ENCODE measurements around the gene SBNO2.

The SBNO2 gene

GRCh38 chr19:1164684-1165531 lies 9.2 kb downstream of the SBNO2 start:
- peak overlapping the region; percentile 34 for H3K27ac ChIP-seq (ENCODE audit: low read depth, low read length)
- no peaks in the 10 kb centered on the region for H3K27me3 ChIP-seq (ENCODE audit: control insufficient read depth in 1 of 2, insufficient read depth in 2 of 2, low read length in 2 of 2)
- no peak overlapping the region for H3K4me3 ChIP-seq (ENCODE audit: low read depth in 1 of 2, low read length in 2 of 2)
- no peaks in the 10 kb centered on the region for H3K9me3 ChIP-seq (ENCODE audit: low read length)
- peaks cover 5% of the 10 kb centered on the region for H3K4me1 ChIP-seq (ENCODE audit: insufficient read depth, low read length)
- H3K9ac ChIP-seq (ENCODE audit: low read length): no peak overlapping the region
- H3K36me3 ChIP-seq (ENCODE audit: insufficient read depth, low read length): no peaks in the 10 kb centered on the region

DNA sequence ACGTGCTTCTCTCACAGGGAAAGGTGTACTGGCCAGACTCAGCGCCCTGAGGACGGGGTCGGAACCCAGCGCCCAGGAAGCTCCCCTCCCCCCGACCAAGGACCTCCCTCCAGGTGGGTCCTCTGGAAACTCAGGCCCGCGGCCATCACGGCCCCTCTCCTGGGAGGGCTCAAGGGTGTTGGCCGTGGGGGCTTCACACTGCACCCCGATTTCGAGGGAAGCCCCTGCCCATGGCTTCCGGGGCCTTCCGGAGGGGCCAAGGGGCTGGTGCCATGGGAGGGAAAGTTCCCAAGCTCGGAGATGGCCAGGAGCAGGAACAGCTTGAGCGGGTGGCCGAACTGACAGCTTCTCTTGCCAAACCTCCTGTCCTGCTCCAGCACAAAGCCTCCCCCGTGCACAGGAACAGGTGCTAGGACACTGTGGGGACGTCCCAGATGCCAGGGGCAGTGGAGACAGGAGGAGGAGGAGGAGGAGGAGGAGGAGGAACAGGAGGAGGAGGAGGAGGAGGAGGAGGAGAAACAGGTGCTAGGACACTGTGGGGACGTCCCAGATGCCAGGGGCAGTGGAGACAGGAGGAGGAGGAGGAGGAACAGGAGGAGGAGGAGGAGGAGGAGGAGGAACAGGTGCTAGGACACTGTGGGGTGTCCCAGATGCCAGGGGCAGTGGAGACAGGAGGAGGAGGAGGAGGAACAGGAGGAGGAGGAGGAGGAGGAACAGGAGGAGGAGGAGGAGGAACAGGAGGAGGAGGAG lies 10.0 kb downstream of the SBNO2 start:
- no peak overlapping the region for H3K27ac ChIP-seq (ENCODE audit: low read depth, low read length)
- no peak overlapping the region for H3K9ac ChIP-seq (ENCODE audit: low read length)
- H3K4me3 ChIP-seq (ENCODE audit: low read depth in 1 of 2, low read length in 2 of 2): no peak overlapping the region
- no peaks in the 10 kb centered on the region for H3K36me3 ChIP-seq (ENCODE audit: insufficient read depth, low read length)
- no peaks in the 10 kb centered on the region for H3K27me3 ChIP-seq (ENCODE audit: control insufficient read depth in 1 of 2, insufficient read depth in 2 of 2, low read length in 2 of 2)
- H3K9me3 ChIP-seq (ENCODE audit: low read length): no peaks in the 10 kb centered on the region
- no peaks in the 10 kb centered on the region for H3K4me1 ChIP-seq (ENCODE audit: insufficient read depth, low read length)

DNA sequence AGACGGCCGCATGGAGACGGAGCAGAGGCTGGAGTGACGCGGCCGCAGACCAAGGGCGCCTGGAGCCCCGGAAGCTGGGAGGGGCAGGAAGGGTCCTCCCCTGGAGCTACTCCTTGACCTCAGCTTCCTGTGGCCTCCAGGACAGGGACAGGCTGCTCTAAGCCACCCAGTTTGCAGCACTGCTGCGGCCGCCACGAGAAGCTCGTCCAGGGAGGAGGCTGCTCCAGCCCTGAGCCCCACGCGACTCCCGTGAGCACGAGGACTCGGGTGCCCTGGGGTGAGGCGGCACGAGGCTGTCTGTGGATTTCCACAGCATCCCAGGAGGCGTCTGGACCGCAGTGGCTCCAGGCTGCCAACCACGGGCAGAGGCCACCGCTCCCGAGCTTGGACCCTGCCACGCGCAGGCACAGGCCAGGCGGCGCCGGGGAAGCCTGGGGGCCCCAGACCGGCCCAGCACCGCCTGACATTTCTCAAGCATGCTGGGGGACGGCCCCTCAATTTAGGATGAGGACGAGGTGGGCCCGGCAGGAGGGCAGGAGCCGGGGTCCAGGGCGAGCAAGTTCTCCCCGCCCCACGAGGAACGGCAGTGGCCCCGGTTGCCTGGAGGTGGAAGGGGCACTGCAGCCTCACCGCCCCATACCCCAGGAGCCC lies 10.7 kb downstream of the SBNO2 start:
- Histone ChIP-seq H3K9ac (ENCODE audit: low read length) (no peak overlapping the region), H3K9me3 (ENCODE audit: low read length) (no peaks in the 10 kb centered on the region), H3K4me3 (ENCODE audit: low read depth in 1 of 2, low read length in 2 of 2) (no peak overlapping the region), H3K27ac (ENCODE audit: low read depth, low read length) (no peak overlapping the region), H3K4me1 (ENCODE audit: insufficient read depth, low read length) (no peaks in the 10 kb centered on the region), H3K36me3 (ENCODE audit: insufficient read depth, low read length) (no peaks in the 10 kb centered on the region), H3K27me3 (ENCODE audit: control insufficient read depth in 1 of 2, insufficient read depth in 2 of 2, low read length in 2 of 2) (no peaks in the 10 kb centered on the region)

DNA sequence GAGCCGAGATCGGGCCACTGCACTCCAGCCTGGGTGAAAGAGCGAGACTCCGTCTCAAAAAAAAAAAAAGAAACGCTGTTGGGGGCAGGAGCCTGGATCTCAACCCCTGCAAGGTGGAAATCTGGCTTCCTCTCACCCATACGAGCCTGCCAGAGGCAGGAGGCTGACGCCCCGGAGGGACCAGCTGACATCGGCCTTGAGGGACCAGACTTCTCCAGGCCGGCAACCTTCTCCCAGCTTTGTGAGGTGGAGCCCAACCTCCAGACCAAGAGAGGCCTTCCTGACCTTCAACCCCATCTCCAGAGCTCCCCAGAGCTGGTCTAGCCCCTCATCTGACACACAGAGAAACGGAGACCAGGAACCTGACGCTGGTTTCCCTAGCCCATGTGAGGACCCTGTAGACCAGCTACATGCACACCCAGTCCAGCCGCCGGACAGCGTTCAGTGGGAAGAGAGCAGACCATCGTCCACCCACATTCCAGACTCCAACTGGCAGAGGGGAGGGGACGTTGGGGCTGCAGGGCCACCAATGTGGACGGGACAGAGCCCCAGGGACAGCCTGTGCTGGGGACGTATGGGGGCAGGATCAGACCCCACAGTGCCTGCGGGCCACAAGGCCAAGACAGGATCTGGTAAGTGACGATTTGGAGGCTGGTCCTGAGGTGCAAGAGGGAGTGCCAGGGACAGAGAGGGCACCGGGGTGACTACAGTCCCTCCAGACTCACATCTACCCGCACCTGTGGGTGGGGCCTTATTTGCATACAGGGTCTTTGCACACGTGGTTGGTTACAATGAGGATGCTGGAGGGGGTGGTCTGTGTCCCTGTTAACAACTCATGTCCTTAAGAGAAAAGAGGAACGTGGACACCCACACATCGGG lies 11.4 kb downstream of the SBNO2 start:
- Histone ChIP-seq H3K4me1 (ENCODE audit: insufficient read depth, low read length) (no peaks in the 10 kb centered on the region), H3K27ac (ENCODE audit: low read depth, low read length) (no peak overlapping the region)

DNA sequence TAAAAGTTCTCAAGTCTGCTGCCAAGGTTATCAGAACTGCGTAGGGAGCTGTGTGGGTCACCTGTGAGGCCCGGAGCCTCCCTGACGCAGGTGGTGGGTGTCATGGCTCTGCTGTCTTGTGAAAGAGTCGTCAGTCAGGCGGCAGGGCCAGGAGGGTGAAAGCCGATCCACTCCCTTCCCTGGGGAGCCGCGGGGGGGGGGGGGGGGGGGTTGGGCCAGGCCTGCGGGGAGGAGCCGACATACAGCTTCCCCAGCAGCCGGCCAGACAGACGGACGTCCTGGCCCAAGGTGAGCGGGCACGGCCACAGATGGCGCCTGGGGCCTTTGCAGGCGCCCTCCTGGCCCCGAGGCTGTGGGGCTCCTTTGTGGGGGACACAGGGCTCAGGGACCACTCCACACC lies 12.4 kb downstream of the SBNO2 start:
- H3K27me3 ChIP-seq (ENCODE audit: control insufficient read depth in 1 of 2, insufficient read depth in 2 of 2, low read length in 2 of 2): no peaks in the 10 kb centered on the region
- no peaks in the 10 kb centered on the region for H3K36me3 ChIP-seq (ENCODE audit: insufficient read depth, low read length)
- H3K9ac ChIP-seq (ENCODE audit: low read length): no peak overlapping the region
- no peaks in the 10 kb centered on the region for H3K9me3 ChIP-seq (ENCODE audit: low read length)
- no peak overlapping the region for H3K4me3 ChIP-seq (ENCODE audit: low read depth in 1 of 2, low read length in 2 of 2)
- no peaks in the 10 kb centered on the region for H3K4me1 ChIP-seq (ENCODE audit: insufficient read depth, low read length)
- H3K27ac ChIP-seq (ENCODE audit: low read depth, low read length): no peak overlapping the region

More for the DNA sequence above, 11.4 kb downstream of the SBNO2 start:
- H3K9ac ChIP-seq (ENCODE audit: low read length): no peak overlapping the region
- no peak overlapping the region for H3K4me3 ChIP-seq (ENCODE audit: low read depth in 1 of 2, low read length in 2 of 2)
- H3K9me3 ChIP-seq (ENCODE audit: low read length): no peaks in the 10 kb centered on the region
- no peaks in the 10 kb centered on the region for H3K27me3 ChIP-seq (ENCODE audit: control insufficient read depth in 1 of 2, insufficient read depth in 2 of 2, low read length in 2 of 2)
- H3K36me3 ChIP-seq (ENCODE audit: insufficient read depth, low read length): no peaks in the 10 kb centered on the region

GRCh38 chr19:1159864-1160595 lies 14.0 kb downstream of the SBNO2 start:
- no peaks in the 10 kb centered on the region for H3K9me3 ChIP-seq (ENCODE audit: low read length)
- H3K36me3 ChIP-seq (ENCODE audit: insufficient read depth, low read length): no peaks in the 10 kb centered on the region
- H3K4me3 ChIP-seq (ENCODE audit: low read depth in 1 of 2, low read length in 2 of 2): no peak overlapping the region
- H3K9ac ChIP-seq (ENCODE audit: low read length): no peak overlapping the region
- peaks cover 12% of the 10 kb centered on the region for H3K4me1 ChIP-seq (ENCODE audit: insufficient read depth, low read length)
- no peaks in the 10 kb centered on the region for H3K27me3 ChIP-seq (ENCODE audit: control insufficient read depth in 1 of 2, insufficient read depth in 2 of 2, low read length in 2 of 2)
- no peak overlapping the region for H3K27ac ChIP-seq (ENCODE audit: low read depth, low read length)

DNA sequence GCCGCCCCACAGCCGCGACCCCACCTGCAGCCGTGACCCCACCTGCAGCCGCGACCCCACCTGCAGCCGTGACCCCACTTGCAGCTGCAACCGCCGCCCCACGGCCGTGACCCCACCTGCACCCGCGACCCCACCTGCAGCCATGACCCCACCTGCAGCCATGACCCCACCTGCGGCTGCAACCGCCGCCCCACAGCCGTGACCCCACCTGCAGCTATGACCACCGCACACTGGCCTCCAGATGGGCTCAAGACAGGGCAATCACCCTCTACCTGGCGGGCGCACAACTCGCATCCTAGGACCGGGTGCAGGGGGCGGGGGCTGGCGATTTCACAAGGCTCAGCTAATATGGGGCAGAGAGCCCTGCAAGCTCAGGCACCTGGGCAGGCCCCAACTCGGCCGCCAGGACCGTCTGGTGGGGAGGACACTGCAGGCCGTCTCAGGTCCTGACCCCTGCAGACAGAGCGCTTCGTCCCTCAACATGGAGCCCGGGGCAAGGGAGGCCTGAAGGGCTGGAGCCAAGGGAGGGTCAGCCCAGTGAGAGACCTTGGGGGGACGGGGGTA lies 15.1 kb downstream of the SBNO2 start:
- Histone ChIP-seq H3K36me3 (ENCODE audit: insufficient read depth, low read length) (no peaks in the 10 kb centered on the region), H3K9me3 (ENCODE audit: low read length) (no peaks in the 10 kb centered on the region), H3K9ac (ENCODE audit: low read length) (no peak overlapping the region), H3K27me3 (ENCODE audit: control insufficient read depth in 1 of 2, insufficient read depth in 2 of 2, low read length in 2 of 2) (no peaks in the 10 kb centered on the region), H3K4me3 (ENCODE audit: low read depth in 1 of 2, low read length in 2 of 2) (no peak overlapping the region), H3K4me1 (ENCODE audit: insufficient read depth, low read length) (peaks cover 15% of the 10 kb centered on the region), H3K27ac (ENCODE audit: low read depth, low read length) (no peak overlapping the region)

DNA sequence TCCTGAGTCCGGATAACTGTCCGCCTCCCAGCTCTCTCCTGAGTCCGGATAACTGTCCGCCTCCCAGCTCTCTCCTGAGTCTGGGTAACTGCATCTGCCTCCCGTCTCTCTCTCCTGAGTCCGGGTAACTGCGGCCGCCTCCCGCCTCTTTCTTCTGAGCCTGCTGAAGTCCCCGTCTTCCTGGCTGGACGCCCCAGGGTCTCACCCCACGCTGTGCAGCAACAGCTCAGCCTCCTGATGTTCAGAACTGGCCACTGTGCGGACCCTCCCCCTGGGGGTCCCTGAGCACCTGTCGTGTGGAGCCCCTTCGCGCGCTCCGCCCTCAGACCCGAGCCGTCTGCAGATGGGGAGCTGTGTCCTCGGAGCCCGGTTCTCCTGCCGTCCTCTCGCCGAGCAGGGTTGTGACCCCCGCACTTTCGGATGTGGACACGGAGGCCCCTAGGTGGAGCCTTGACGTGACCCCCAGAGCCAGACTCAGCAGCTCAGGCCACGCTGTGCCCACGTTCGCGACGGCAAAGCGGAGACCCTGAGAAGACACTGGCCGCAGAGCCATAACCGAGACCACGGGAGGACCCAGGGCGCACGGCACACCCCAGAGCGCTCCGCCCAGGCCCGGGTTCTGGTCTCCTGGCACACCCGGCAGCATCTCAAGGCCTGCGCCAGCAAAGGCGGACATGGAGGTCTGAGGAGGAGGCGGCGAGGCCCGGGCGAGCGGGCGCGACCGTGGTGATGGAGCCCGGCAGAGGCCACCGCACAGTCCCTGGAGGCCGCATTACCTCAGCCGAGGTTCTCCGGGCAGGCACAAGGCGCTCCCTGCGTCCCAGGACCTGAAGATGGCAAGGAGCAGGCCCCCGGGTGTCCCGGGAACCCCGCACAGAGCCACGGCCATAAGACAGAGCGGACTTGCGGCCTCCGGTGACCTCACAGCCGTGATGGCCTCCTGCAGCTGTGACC lies 15.9 kb downstream of the SBNO2 start:
- no peak overlapping the region for H3K9ac ChIP-seq (ENCODE audit: low read length)
- H3K9me3 ChIP-seq (ENCODE audit: low read length): no peaks in the 10 kb centered on the region
- no peaks in the 10 kb centered on the region for H3K36me3 ChIP-seq (ENCODE audit: insufficient read depth, low read length)
- no peaks in the 10 kb centered on the region for H3K27me3 ChIP-seq (ENCODE audit: control insufficient read depth in 1 of 2, insufficient read depth in 2 of 2, low read length in 2 of 2)
- peaks cover 15% of the 10 kb centered on the region for H3K4me1 ChIP-seq (ENCODE audit: insufficient read depth, low read length)
- no peak overlapping the region for H3K4me3 ChIP-seq (ENCODE audit: low read depth in 1 of 2, low read length in 2 of 2)
- H3K27ac ChIP-seq (ENCODE audit: low read depth, low read length): no peak overlapping the region

GRCh38 chr19:1156830-1157615 lies 17.0 kb downstream of the SBNO2 start:
- Histone ChIP-seq H3K9me3 (ENCODE audit: low read length) (no peaks in the 10 kb centered on the region), H3K4me1 (ENCODE audit: insufficient read depth, low read length) (peaks cover 15% of the 10 kb centered on the region), H3K4me3 (ENCODE audit: low read depth in 1 of 2, low read length in 2 of 2) (no peak overlapping the region), H3K27me3 (ENCODE audit: control insufficient read depth in 1 of 2, insufficient read depth in 2 of 2, low read length in 2 of 2) (no peaks in the 10 kb centered on the region), H3K9ac (ENCODE audit: low read length) (no peak overlapping the region), H3K36me3 (ENCODE audit: insufficient read depth, low read length) (peaks cover 8% of the 10 kb centered on the region), H3K27ac (ENCODE audit: low read depth, low read length) (no peak overlapping the region)
